ENCODE measurements around the gene KIT. TPM values are rescaled to one million over a fixed set of nuclear protein-coding genes. Genes with fewer than 3 reads are reported as not detected.

KIT gene
- total RNA-seq, 5 donors from 2014 or later (not counting 1 experiment from before 2014, with no cell fraction given) = 0.98 to 6.6 (median 3.6) TPM

DNA sequence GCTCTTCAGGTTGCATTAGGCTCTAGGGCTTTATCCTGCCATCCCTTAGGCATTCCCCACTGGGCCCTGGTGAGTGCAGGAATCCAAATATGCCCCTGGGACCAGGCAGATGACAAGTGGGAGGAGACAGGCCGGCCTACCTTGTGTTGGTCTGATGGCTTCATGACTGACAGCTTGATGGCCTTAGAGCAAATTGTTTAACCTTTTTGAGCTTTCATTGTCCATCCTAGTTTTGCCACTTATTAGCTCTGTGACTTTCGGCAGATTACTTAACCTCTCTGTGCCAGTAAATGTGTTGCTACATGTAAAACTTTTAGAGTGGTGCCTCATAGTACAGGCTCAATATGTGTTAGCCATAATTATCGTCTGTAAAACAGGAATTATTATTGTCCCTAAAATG lies 4.4 kb downstream of the KIT start:
- H3K27ac ChIP-seq (ENCODE audit: low read length) = no peak overlapping the region
- POLR2A ChIA-PET = no interaction called here
- Mint-ChIP-seq H3K27ac (no peak overlapping the region), H3K27me3 (peaks cover 50 to 59% of the 10 kb centered on the region in 2 donors), H3K4me1 (peaks cover 11 to 17% (median 14%) of the 10 kb centered on the region in 3 donors), H3K36me3 (no peaks in the 10 kb centered on the region), H3K4me3 (no peak overlapping the region), H3K9me3 (no peaks in the 10 kb centered on the region)
- CTCF ChIA-PET = no interaction called here
- H3K36me3 ChIP-seq (ENCODE audit: control insufficient read depth in 2 of 2, extremely low read depth in 1 of 2, insufficient read depth in 1 of 2, low read length in 1 of 2) = no peaks in the 10 kb centered on the region
- H3K27me3 ChIP-seq (replicated peaks in 1 of 2; ENCODE audit: control insufficient read depth in 2 of 2, extremely low read depth in 1 of 2, insufficient read depth in 2 of 2, low read length in 1 of 2) = peaks cover 0 to 32% of the 10 kb centered on the region in 2 experiments
- H3K9me3 ChIP-seq = no peaks in the 10 kb centered on the region
- H3K4me3 ChIP-seq (ENCODE audit: control insufficient read depth in 1 of 2, extremely low read depth in 1 of 2, low read length in 1 of 2) = no peak overlapping the region
- peaks cover 8 to 23% of the 10 kb centered on the region in 2 experiments for H3K4me1 ChIP-seq (ENCODE audit: control insufficient read depth in 1 of 2, extremely low read depth in 1 of 2, insufficient read depth in 2 of 2, low read length in 2 of 2)
- DNase-seq (no peak), ATAC-seq (replicated peaks in 1 of 4) (no peak)
- WGBS (ENCODE audit: insufficient coverage) = 75% methylated on average over 2 of the region's 3 CpGs

DNA sequence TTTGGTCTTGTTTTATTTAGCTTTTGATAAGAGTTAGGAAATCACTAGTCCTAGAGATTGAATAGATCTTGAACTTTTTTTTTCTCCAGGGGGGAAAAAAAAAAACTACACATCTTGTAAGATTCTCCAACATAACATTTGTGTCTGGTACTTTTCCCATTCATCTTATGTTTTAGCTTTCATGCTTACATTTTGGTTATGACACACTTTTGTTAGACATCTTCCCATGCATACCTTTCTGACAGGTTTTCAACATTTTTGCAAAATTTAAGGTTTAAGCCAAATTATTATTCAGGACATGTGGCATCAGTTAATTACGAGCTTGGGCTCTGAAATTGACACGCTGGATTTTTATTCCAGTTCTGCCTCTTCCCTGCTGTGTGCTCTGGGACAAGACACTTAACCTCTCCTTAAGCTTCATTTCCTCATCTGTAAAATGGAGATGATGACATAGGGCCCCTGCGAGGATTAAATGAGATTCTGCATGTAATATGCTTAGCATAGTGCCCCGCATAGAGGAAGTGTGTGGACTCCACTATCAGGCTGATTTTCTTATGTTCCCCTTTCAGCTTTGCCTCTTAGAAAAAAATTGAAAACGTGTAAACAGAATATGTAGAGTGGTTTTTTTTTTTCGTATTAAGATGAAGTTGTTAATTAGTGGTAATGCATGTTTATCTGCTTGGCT lies 5.3 kb downstream of the KIT start:
- ATAC-seq (replicated peaks in 1 of 4) (no peak), DNase-seq (no peak)
- Mint-ChIP-seq H3K4me1 (peaks cover 10 to 17% (median 14%) of the 10 kb centered on the region in 3 donors), H3K27ac (no peak overlapping the region), H3K9me3 (no peaks in the 10 kb centered on the region), H3K27me3 (peaks cover 50 to 58% of the 10 kb centered on the region in 2 donors), H3K36me3 (no peaks in the 10 kb centered on the region), H3K4me3 (no peak overlapping the region)
- H3K4me1 ChIP-seq (ENCODE audit: control insufficient read depth in 1 of 2, extremely low read depth in 1 of 2, insufficient read depth in 2 of 2, low read length in 2 of 2) = peaks cover 8 to 14% of the 10 kb centered on the region in 2 experiments
- no peaks in the 10 kb centered on the region for H3K9me3 ChIP-seq
- H3K27ac ChIP-seq (ENCODE audit: low read length) = no peak overlapping the region
- CTCF ChIA-PET = no interaction called here
- no CpG with 5 or more reads among the region's 6 CpGs for WGBS (ENCODE audit: insufficient coverage)
- no peaks in the 10 kb centered on the region for H3K36me3 ChIP-seq (ENCODE audit: control insufficient read depth in 2 of 2, extremely low read depth in 1 of 2, insufficient read depth in 1 of 2, low read length in 1 of 2)
- peaks cover 0 to 22% of the 10 kb centered on the region in 2 experiments for H3K27me3 ChIP-seq (replicated peaks in 1 of 2; ENCODE audit: control insufficient read depth in 2 of 2, extremely low read depth in 1 of 2, insufficient read depth in 2 of 2, low read length in 1 of 2)
- no peak overlapping the region for H3K4me3 ChIP-seq (ENCODE audit: control insufficient read depth in 1 of 2, extremely low read depth in 1 of 2, low read length in 1 of 2)
- POLR2A ChIA-PET = interaction anchor here (0.5 to 1.0 kb wide), 4 partner anchors 54 to 521 kb away, joined by 3 to 17 read pairs (median 4); no protein-coding TSS in a partner anchor

DNA sequence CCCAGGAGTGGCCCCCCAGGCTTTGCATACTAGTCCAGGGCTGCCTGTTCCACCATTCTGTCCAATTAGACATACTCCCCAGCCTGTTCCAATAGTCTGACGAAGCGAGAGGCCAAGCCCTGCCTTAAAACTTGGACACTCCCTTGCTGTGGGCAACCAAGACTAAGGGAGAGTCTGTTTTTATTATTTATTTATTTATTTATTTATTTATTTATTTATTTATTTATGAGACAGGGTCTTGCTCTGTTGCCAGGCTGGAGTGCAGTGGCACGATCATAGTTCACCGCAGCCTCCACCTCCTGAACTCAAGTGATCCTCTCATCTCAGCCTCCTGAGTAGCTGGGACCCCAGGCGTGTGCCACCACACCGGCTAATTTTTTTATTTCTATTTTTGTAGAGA lies 6.6 kb downstream of the KIT start:
- POLR2A ChIA-PET = no interaction called here
- CTCF ChIA-PET = interaction anchor here in 1 of 2 donors (0.5 kb wide), 1 partner anchor 1705 kb away, joined by 3 read pairs; no protein-coding TSS in a partner anchor
- Histone ChIP-seq H3K27ac (ENCODE audit: low read length) (no peak overlapping the region), H3K27me3 (replicated peaks in 1 of 2; ENCODE audit: control insufficient read depth in 2 of 2, extremely low read depth in 1 of 2, insufficient read depth in 2 of 2, low read length in 1 of 2) (peaks cover 0 to 9% of the 10 kb centered on the region in 2 experiments), H3K4me3 (ENCODE audit: control insufficient read depth in 1 of 2, extremely low read depth in 1 of 2, low read length in 1 of 2) (no peak overlapping the region), H3K36me3 (ENCODE audit: control insufficient read depth in 2 of 2, extremely low read depth in 1 of 2, insufficient read depth in 1 of 2, low read length in 1 of 2) (no peaks in the 10 kb centered on the region), H3K4me1 (ENCODE audit: control insufficient read depth in 1 of 2, extremely low read depth in 1 of 2, insufficient read depth in 2 of 2, low read length in 2 of 2) (peaks cover 1 to 5% of the 10 kb centered on the region in 2 experiments), H3K9me3 (no peaks in the 10 kb centered on the region)
- H3K4me3 Mint-ChIP-seq = no peak overlapping the region
- H3K36me3 Mint-ChIP-seq = no peaks in the 10 kb centered on the region
- DNase-seq (no peak), ATAC-seq (replicated peaks in 1 of 4) (no peak)
- peaks cover 48% of the 10 kb centered on the region in 2 donors for H3K27me3 Mint-ChIP-seq
- no peaks in the 10 kb centered on the region for H3K9me3 Mint-ChIP-seq
- H3K4me1 Mint-ChIP-seq = peaks cover 5 to 12% (median 9%) of the 10 kb centered on the region in 3 donors
- no CpG with 5 or more reads among the region's 6 CpGs for WGBS (ENCODE audit: insufficient coverage)
- no peak overlapping the region for H3K27ac Mint-ChIP-seq

DNA sequence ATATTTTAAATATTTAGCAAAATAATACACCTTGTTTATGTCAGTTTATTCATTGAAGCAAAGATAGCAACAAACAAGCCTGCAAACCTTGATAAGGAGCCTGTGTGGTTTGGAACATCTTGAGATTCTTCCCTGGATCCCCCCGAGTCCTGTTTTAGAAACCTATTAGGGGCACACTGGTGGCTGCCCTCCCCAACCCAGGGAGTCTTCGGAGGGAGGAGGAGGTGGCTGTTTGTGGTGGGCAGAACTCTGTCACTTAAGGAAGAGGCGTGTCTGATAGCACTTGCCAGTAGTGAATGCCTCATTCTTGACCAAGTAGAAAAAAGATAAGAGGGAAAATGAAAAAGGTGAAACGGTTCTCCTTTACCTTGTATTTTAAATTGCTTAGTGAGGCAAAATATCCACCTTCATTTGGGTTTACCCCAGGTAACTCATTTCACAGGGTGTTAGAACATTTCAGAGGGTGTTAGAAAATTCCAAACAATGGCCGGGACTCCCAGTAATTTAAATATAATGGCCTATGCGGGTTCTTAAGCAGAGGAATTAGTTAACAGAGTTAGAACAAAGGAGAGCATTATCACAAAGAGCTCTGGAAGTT lies 10.4 kb downstream of the KIT start:
- no peaks in the 10 kb centered on the region for H3K9me3 ChIP-seq
- no peak overlapping the region for H3K27ac Mint-ChIP-seq
- no CpG with 5 or more reads among the region's 6 CpGs for WGBS (ENCODE audit: insufficient coverage)
- no peaks in the 10 kb centered on the region for H3K36me3 Mint-ChIP-seq
- H3K4me3 Mint-ChIP-seq = no peak overlapping the region
- H3K36me3 ChIP-seq (ENCODE audit: control insufficient read depth in 2 of 2, extremely low read depth in 1 of 2, insufficient read depth in 1 of 2, low read length in 1 of 2) = no peaks in the 10 kb centered on the region
- ChIA-PET POLR2A (no interaction called here), CTCF (interaction anchor here in 1 of 2 donors (0.7 kb wide), 1 partner anchor 1942 kb away, joined by 3 read pairs; no protein-coding TSS in a partner anchor)
- no peak for DNase-seq
- no peaks in the 10 kb centered on the region for H3K4me1 ChIP-seq (ENCODE audit: control insufficient read depth in 1 of 2, extremely low read depth in 1 of 2, insufficient read depth in 2 of 2, low read length in 2 of 2)
- no peak for ATAC-seq (replicated peaks in 1 of 4)
- peaks cover 23 to 25% of the 10 kb centered on the region in 2 donors for H3K27me3 Mint-ChIP-seq
- no peaks in the 10 kb centered on the region for H3K9me3 Mint-ChIP-seq
- H3K27me3 ChIP-seq (replicated peaks in 1 of 2; ENCODE audit: control insufficient read depth in 2 of 2, extremely low read depth in 1 of 2, insufficient read depth in 2 of 2, low read length in 1 of 2) = no peaks in the 10 kb centered on the region
- H3K4me1 Mint-ChIP-seq = no peaks in the 10 kb centered on the region
- H3K4me3 ChIP-seq (ENCODE audit: control insufficient read depth in 1 of 2, extremely low read depth in 1 of 2, low read length in 1 of 2) = no peak overlapping the region
- no peak overlapping the region for H3K27ac ChIP-seq (ENCODE audit: low read length)

DNA sequence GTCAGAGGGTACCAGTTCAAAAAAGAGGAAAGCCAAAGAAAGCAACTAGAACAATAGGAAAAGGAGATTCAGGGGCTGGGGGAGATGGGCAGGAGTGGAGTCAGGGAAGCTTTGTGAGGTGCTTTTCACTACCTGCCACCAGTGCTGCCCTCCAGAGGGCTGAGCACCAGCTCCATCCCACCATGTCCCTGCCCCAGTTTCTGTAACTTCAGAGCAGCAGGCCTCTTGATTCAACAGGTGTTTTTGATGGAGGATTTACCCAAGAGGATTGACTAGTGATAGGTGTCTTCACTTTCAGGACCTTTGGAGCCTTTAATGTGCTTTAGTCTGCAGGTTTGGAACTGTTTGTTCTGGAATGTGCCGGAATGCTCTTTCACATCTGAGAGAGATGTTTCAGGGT lies 12.1 kb downstream of the KIT start:
- Histone ChIP-seq H3K27ac (ENCODE audit: low read length) (no peak overlapping the region), H3K9me3 (no peaks in the 10 kb centered on the region), H3K36me3 (ENCODE audit: control insufficient read depth in 2 of 2, extremely low read depth in 1 of 2, insufficient read depth in 1 of 2, low read length in 1 of 2) (no peaks in the 10 kb centered on the region), H3K4me1 (ENCODE audit: control insufficient read depth in 1 of 2, extremely low read depth in 1 of 2, insufficient read depth in 2 of 2, low read length in 2 of 2) (no peaks in the 10 kb centered on the region), H3K4me3 (ENCODE audit: control insufficient read depth in 1 of 2, extremely low read depth in 1 of 2, low read length in 1 of 2) (no peak overlapping the region), H3K27me3 (replicated peaks in 1 of 2; ENCODE audit: control insufficient read depth in 2 of 2, extremely low read depth in 1 of 2, insufficient read depth in 2 of 2, low read length in 1 of 2) (no peaks in the 10 kb centered on the region)
- no peaks in the 10 kb centered on the region for H3K4me1 Mint-ChIP-seq
- H3K36me3 Mint-ChIP-seq = no peaks in the 10 kb centered on the region
- H3K27ac Mint-ChIP-seq = no peak overlapping the region
- ATAC-seq (replicated peaks in 1 of 4) = no peak
- no peak for DNase-seq
- ChIA-PET CTCF (no interaction called here), POLR2A (no interaction called here)
- WGBS (ENCODE audit: insufficient coverage) = 100% methylated on average over 1 of the region's 1 CpG
- no peaks in the 10 kb centered on the region for H3K9me3 Mint-ChIP-seq
- no peak overlapping the region for H3K4me3 Mint-ChIP-seq
- H3K27me3 Mint-ChIP-seq = peaks cover 14 to 15% of the 10 kb centered on the region in 2 donors

DNA sequence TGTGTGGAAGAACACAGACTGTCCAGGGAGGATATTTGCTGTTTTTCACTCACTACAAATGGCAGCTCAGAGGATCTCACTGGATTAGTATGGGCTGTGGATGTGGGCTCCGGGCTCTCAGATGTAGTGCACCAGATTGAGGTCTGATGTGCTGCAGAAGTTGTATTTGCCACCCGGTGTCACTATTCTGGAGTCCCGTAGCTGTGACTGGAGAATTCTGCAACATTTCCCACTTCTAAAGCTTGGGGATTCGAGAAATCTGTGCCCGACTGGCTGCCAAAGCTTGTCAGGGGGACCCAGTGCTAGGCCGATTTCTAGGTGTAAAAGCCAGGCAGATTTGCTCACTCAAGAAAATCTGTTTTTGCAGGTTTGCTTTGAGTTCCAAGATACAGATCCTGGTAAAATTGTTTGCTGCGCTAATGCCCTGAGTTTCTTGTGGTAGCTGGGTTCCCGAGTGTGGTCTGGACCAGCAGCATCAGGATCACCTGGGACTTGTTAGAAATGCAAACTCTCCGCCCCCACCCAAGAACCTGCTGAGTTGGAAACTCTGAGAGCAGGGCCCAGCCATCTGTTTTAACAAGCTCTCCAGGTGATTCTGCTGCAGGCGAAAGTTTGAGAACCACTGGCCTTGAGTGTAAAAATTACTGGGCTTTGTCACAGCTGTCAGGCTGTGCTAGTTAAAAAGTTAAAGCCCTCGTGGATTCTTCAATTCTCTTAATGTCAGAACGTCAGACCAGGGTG lies 18.1 kb downstream of the KIT start:
- WGBS (ENCODE audit: insufficient coverage) = 79% methylated on average over 9 of the region's 12 CpGs
- Mint-ChIP-seq H3K9me3 (no peaks in the 10 kb centered on the region), H3K36me3 (no peaks in the 10 kb centered on the region), H3K27me3 (peaks cover 0 to 3% of the 10 kb centered on the region in 2 donors), H3K4me3 (no peak overlapping the region), H3K27ac (no peak overlapping the region), H3K4me1 (no peaks in the 10 kb centered on the region)
- no peaks in the 10 kb centered on the region for H3K9me3 ChIP-seq
- ChIA-PET CTCF (no interaction called here), POLR2A (no interaction called here)
- H3K4me3 ChIP-seq (ENCODE audit: control insufficient read depth in 1 of 2, extremely low read depth in 1 of 2, low read length in 1 of 2) = no peak overlapping the region
- no peaks in the 10 kb centered on the region for H3K4me1 ChIP-seq (ENCODE audit: control insufficient read depth in 1 of 2, extremely low read depth in 1 of 2, insufficient read depth in 2 of 2, low read length in 2 of 2)
- no peak overlapping the region for H3K27ac ChIP-seq (ENCODE audit: low read length)
- H3K36me3 ChIP-seq (ENCODE audit: control insufficient read depth in 2 of 2, extremely low read depth in 1 of 2, insufficient read depth in 1 of 2, low read length in 1 of 2) = no peaks in the 10 kb centered on the region
- H3K27me3 ChIP-seq (replicated peaks in 1 of 2; ENCODE audit: control insufficient read depth in 2 of 2, extremely low read depth in 1 of 2, insufficient read depth in 2 of 2, low read length in 1 of 2) = peaks cover 0 to 4% of the 10 kb centered on the region in 2 experiments
- ATAC-seq (replicated peaks in 1 of 4) (no peak), DNase-seq (no peak)

All from T-cell (primary cell).